CD14-positive monocyte (primary cell): Measurements from ENCODE around the gene CACNA1C. TPM values are rescaled to one million over a fixed set of nuclear protein-coding genes. Genes with fewer than 3 reads are reported as not detected.

Experiments
- DNase-seq, 3 donors: peaks; one replicate each; pipeline ENCODE4 v3.0.0-alpha.2; 2011 to 2022
- H2AFZ ChIP-seq: 2 replicates; pipeline ENCODE4 v1.6.0; 2012; ENCODE audit warnings: mild to moderate bottlenecking, low read depth, low read length, inconsistent platforms; ENCODE audit not compliant: insufficient read depth, poor library complexity, severe bottlenecking
- H3K27ac ChIP-seq, 2 donors: 1 replicate in 1 of 2; 2 replicates in 1 of 2; pipeline ENCODE4 v1.5.1; 2012 to 2013; ENCODE audit warnings: low read length in 2 of 2, control low read depth in 1 of 2, inconsistent platforms in 1 of 2, low read depth in 1 of 2, mild to moderate bottlenecking in 1 of 2
- H3K27me3 ChIP-seq, 2 donors: one replicate each; pipeline versions ENCODE4 v1.6.0 to v1.6.1; 2011 to 2013; ENCODE audit warnings: low read length in 2 of 2; ENCODE audit not compliant: control insufficient read depth in 2 of 2, insufficient read depth in 2 of 2
- H3K36me3 ChIP-seq, 2 donors: replicated peaks in 1 of 2; 1 replicate in 1 of 2; 2 replicates in 1 of 2; pipeline versions ENCODE4 v1.5.1 to v1.6.1; 2012 to 2013; ENCODE audit warnings: low read length in 2 of 2, control low read depth in 1 of 2, inconsistent platforms in 1 of 2, mild to moderate bottlenecking in 1 of 2; ENCODE audit not compliant: insufficient read depth in 2 of 2, control insufficient read depth in 1 of 2
- H3K4me1 ChIP-seq, 2 donors: 1 replicate in 1 of 2; 2 replicates in 1 of 2; pipeline versions ENCODE4 v1.5.1 to v1.6.1; 2012 to 2013; ENCODE audit warnings: low read length in 2 of 2, control low read depth in 1 of 2, inconsistent platforms in 1 of 2, mild to moderate bottlenecking in 1 of 2, moderate library complexity in 1 of 2; ENCODE audit not compliant: insufficient read depth in 2 of 2, control insufficient read depth in 1 of 2
- H3K4me2 ChIP-seq: replicated peaks from 2 replicates; pipeline ENCODE3; 2012; ENCODE audit warnings: low read length, moderate library complexity, mild to moderate bottlenecking; ENCODE audit not compliant: poor library complexity, severe bottlenecking; ENCODE audit errors: extremely low read depth
- H3K4me3 ChIP-seq, 3 experiments: fragments of 200-600 bp in 1 of 3; sonication (generic) in 1 of 3; replicated peaks in 1 of 3; 1 replicate in 2 of 3; 2 replicates in 1 of 3; pipeline ENCODE4 v1.5.1; 2011 to 2013; ENCODE audit warnings: low read length in 3 of 3, mild to moderate bottlenecking in 3 of 3, control low read depth in 2 of 3, low read depth in 2 of 3, inconsistent platforms in 1 of 3, moderate library complexity in 1 of 3
- H3K79me2 ChIP-seq: 2 replicates; pipeline ENCODE4 v1.6.0; 2012; ENCODE audit warnings: mild to moderate bottlenecking, control low read depth, inconsistent platforms, low read length, moderate library complexity; ENCODE audit not compliant: insufficient read depth
- H3K9ac ChIP-seq: 2 replicates; pipeline ENCODE4 v1.6.0; 2017; ENCODE audit warnings: low read length, mild to moderate bottlenecking; ENCODE audit not compliant: insufficient read depth, poor library complexity, severe bottlenecking
- H3K9me3 ChIP-seq, 2 donors: replicated peaks in 1 of 2; 1 replicate in 1 of 2; 2 replicates in 1 of 2; pipeline versions ENCODE4 v1.5.1 to v1.6.1; 2012 to 2013; ENCODE audit warnings: low read length in 2 of 2, control low read depth in 1 of 2; ENCODE audit not compliant: control insufficient read depth in 1 of 2, insufficient read depth in 1 of 2
- H4K20me1 ChIP-seq: 2 replicates; pipeline ENCODE4 v1.6.0; 2012; ENCODE audit warnings: mild to moderate bottlenecking, low read length, control low read depth, moderate library complexity; ENCODE audit not compliant: insufficient read depth
- H3K27ac Mint-ChIP-seq, 7 donors: one replicate each; pipeline ENCODE4 v1.8.0; 2020; ENCODE audit warnings: mild to moderate bottlenecking in 7 of 7, mixed read lengths in 7 of 7, moderate library complexity in 6 of 7, inconsistent platforms in 2 of 7
- H3K27me3 Mint-ChIP-seq, 3 donors: one replicate each; pipeline ENCODE4 v1.8.0; 2021 to 2022; ENCODE audit warnings: low read depth in 3 of 3, mild to moderate bottlenecking in 3 of 3, mixed read lengths in 3 of 3, moderate library complexity in 3 of 3, inconsistent platforms in 1 of 3
- H3K36me3 Mint-ChIP-seq, 2 donors: one replicate each; pipeline ENCODE4 v1.8.0; 2020; ENCODE audit warnings: mixed read lengths in 2 of 2, inconsistent platforms in 1 of 2, mild to moderate bottlenecking in 1 of 2
- H3K4me1 Mint-ChIP-seq: one replicate; pipeline ENCODE4 v1.8.0; 2020; ENCODE audit warnings: mild to moderate bottlenecking, mixed read lengths
- H3K4me3 Mint-ChIP-seq, 2 donors: one replicate each; pipeline ENCODE4 v1.8.0; 2020; ENCODE audit warnings: mild to moderate bottlenecking in 2 of 2, mixed read lengths in 2 of 2, moderate library complexity in 1 of 2
- H3K9me3 Mint-ChIP-seq, 7 donors: one replicate each; pipeline ENCODE4 v1.8.0; 2020 to 2022; ENCODE audit warnings: mixed read lengths in 7 of 7, mild to moderate bottlenecking in 6 of 7, moderate library complexity in 6 of 7, inconsistent platforms in 2 of 7
- WGBS: methylation state at CpG from one replicate; pipeline ENCODE4 v1.1.5; 2013; ENCODE audit warnings: missing lambda C conversion rate; ENCODE audit not compliant: insufficient coverage; 5-methylcytosine and 5-hydroxymethylcytosine counted together
- intact Hi-C, 2 donors: fragments of 100-400 bp; cut with micrococcal nuclease; formaldehyde crosslinking; loops; one replicate each; pipeline versions ENCODE4 v1.15.0 to v1.15.1; 2023
- polyA plus RNA-seq, 3 donors: library from polyadenylated mRNA; depleted of rRNA in 1 of 3; unstranded in 2 of 3; stranded (reverse) in 1 of 3; fragments of 300-500 nt in 2 of 3; fragments of >200 nt in 1 of 3; fragmentation: Illumina TruSeq in 2 of 3; gene quantifications; 1 replicate in 2 of 3; 2 replicates in 1 of 3; pipeline ENCODE4 v1.2.3, GENCODE V29; 2012 to 2021
- TF ChIP-seq, protein P1 (sequence below): fragments of 200-600 bp; IDR thresholded peaks from one replicate; pipeline ENCODE4 v1.8.0; 2022; ENCODE audit warnings: antibody characterized with exemption, mild to moderate bottlenecking

The CACNA1C gene
- polyA plus RNA-seq, 3 donors: not detected

DNA sequence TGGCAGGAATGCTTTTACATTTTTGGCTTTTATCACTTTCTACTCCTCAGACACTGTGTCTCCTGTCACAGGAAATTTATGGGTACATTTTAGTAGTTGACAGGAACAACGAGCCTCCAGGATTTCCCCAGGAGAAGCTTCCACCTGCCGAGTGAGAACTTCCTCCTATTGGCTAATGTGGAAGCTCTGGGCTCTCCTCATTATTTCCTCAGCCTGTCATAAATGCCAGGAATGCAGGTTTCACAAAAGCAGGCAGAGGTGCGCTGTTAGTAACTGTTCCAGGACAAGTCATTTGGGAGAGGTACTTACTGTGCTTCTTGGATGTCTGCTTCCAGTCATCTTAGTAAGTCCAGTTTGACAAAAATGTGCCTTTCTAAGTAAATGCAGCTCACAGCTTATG is 29.4 kb upstream of the CACNA1C start:
- H3K27ac ChIP-seq: no peak overlapping the region
- no peaks in the 10 kb centered on the region for H3K36me3 ChIP-seq
- Mint-ChIP-seq H3K36me3 (no peaks in the 10 kb centered on the region), H3K9me3 (peaks cover 0 to 7% (median 3%) of the 10 kb centered on the region in 7 donors), H3K4me1 (no peaks in the 10 kb centered on the region), H3K27me3 (peaks cover 4 to 7% (median 6%) of the 10 kb centered on the region in 3 donors), H3K27ac (no peak overlapping the region), H3K4me3 (no peak overlapping the region)
- TF ChIP-seq, protein P1, sequence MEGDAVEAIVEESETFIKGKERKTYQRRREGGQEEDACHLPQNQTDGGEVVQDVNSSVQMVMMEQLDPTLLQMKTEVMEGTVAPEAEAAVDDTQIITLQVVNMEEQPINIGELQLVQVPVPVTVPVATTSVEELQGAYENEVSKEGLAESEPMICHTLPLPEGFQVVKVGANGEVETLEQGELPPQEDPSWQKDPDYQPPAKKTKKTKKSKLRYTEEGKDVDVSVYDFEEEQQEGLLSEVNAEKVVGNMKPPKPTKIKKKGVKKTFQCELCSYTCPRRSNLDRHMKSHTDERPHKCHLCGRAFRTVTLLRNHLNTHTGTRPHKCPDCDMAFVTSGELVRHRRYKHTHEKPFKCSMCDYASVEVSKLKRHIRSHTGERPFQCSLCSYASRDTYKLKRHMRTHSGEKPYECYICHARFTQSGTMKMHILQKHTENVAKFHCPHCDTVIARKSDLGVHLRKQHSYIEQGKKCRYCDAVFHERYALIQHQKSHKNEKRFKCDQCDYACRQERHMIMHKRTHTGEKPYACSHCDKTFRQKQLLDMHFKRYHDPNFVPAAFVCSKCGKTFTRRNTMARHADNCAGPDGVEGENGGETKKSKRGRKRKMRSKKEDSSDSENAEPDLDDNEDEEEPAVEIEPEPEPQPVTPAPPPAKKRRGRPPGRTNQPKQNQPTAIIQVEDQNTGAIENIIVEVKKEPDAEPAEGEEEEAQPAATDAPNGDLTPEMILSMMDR: no peak
- no peaks in the 10 kb centered on the region for H4K20me1 ChIP-seq
- H3K9ac ChIP-seq: no peak overlapping the region
- no peak for DNase-seq
- H3K79me2 ChIP-seq: no peaks in the 10 kb centered on the region
- peaks cover 0 to 4% of the 10 kb centered on the region in 2 donors for H3K9me3 ChIP-seq
- no peak overlapping the region for H3K4me2 ChIP-seq
- WGBS: 33% methylated on average over 3 of the region's 3 CpGs
- no peaks in the 10 kb centered on the region for H3K4me1 ChIP-seq
- H3K4me3 ChIP-seq: no peak overlapping the region
- no peak overlapping the region for H2AFZ ChIP-seq
- intact Hi-C loops: no loop called here
- H3K27me3 ChIP-seq: peaks cover 0 to 3% of the 10 kb centered on the region in 2 donors

DNA sequence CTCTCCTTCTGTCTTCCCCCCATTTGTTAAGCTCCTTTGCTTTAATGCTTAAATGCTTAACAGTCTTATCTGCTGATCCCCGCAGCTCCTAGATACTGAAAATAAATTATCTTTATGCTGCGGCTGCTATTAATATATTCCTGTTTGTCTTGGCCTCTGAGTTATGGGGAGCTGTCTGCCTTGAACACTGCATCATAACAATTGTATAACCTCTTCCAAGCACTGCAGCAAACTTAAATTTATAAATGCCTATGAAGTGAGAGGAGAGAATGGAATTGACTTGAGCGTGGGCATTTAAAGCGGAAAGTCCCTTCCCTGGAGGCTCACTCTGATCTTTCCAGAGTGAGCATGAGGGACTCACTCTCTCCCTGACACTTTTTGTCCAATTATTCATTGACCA is 25.4 kb upstream of the CACNA1C start:
- no peak overlapping the region for H3K4me3 ChIP-seq
- no peak overlapping the region for H3K9ac ChIP-seq
- H3K36me3 ChIP-seq: no peaks in the 10 kb centered on the region
- Mint-ChIP-seq H3K9me3 (peaks cover 0 to 5% (median 2%) of the 10 kb centered on the region in 7 donors), H3K27me3 (peaks cover 7 to 9% (median 7%) of the 10 kb centered on the region in 3 donors), H3K36me3 (no peaks in the 10 kb centered on the region), H3K27ac (no peak overlapping the region), H3K4me1 (no peaks in the 10 kb centered on the region), H3K4me3 (no peak overlapping the region)
- H3K4me2 ChIP-seq: no peak overlapping the region
- H3K9me3 ChIP-seq: peaks cover 0 to 4% of the 10 kb centered on the region in 2 donors
- H4K20me1 ChIP-seq: no peaks in the 10 kb centered on the region
- no peaks in the 10 kb centered on the region for H3K27me3 ChIP-seq
- no peak for DNase-seq
- TF ChIP-seq, protein P1: no peak
- no peaks in the 10 kb centered on the region for H3K79me2 ChIP-seq
- WGBS: no CpG with 5 or more reads among the region's 4 CpGs
- H3K27ac ChIP-seq: no peak overlapping the region
- no peaks in the 10 kb centered on the region for H3K4me1 ChIP-seq
- intact Hi-C loops: no loop called here
- H2AFZ ChIP-seq: no peak overlapping the region
